OCI-LY3 (cell line): ENCODE data around the gene KCNN3.

ENCODE experiments used
- H2AFZ ChIP-seq: fragments of 200-600, 300-600 bp; shearing (Covaris generic); 2 replicates; pipeline ENCODE4 v1.6.0; 2014; ENCODE audit warnings: antibody characterized with exemption, low read depth, low read length
- H3K27ac ChIP-seq: fragments of 200-600, 300-600 bp; sonication (generic); 2 replicates; pipeline ENCODE4 v1.5.1; 2014; ENCODE audit warnings: mild to moderate bottlenecking, low read length, moderate library complexity, mixed read lengths
- H3K27me3 ChIP-seq: fragments of 200-600, 300-600 bp; sonication (generic); 2 replicates; pipeline ENCODE4 v1.6.1; 2014; ENCODE audit warnings: low read depth, low read length, mixed read lengths
- H3K36me3 ChIP-seq: fragments of 200-600, 300-600 bp; sonication (generic); replicated peaks from 2 replicates; pipeline ENCODE3; 2014; ENCODE audit warnings: low read depth, low read length, mixed read lengths
- H3K4me1 ChIP-seq: fragments of 300-600, 200-600 bp; sonication (generic); 2 replicates; pipeline ENCODE4 v1.6.1; 2014; ENCODE audit warnings: low read length, mixed read lengths
- H3K4me2 ChIP-seq: fragments of 200-600, 300-600 bp; sonication (generic); 2 replicates; pipeline ENCODE4 v1.6.1; 2014; ENCODE audit warnings: low read length, mixed read lengths
- H3K4me3 ChIP-seq: fragments of 300-600, 200-600 bp; sonication (generic); 2 replicates; pipeline ENCODE4 v1.5.1; 2014; ENCODE audit warnings: antibody characterized with exemption, mild to moderate bottlenecking, low read length, moderate library complexity
- H3K79me2 ChIP-seq: fragments of 300-600, 200-600 bp; shearing (Covaris generic); 2 replicates; pipeline ENCODE4 v1.6.1; 2014; ENCODE audit warnings: mild to moderate bottlenecking, low read length, mixed read lengths
- H3K9ac ChIP-seq: fragments of 300-600, 200-600 bp; shearing (Covaris generic); 2 replicates; pipeline ENCODE4 v1.6.0; 2014; ENCODE audit warnings: mild to moderate bottlenecking, low read length, moderate library complexity
- H3K9me3 ChIP-seq: fragments of 200-600, 300-600 bp; shearing (Covaris generic); 2 replicates; pipeline ENCODE4 v1.6.1; 2014; ENCODE audit warnings: low read length, mixed read lengths; ENCODE audit not compliant: insufficient read depth
- H4K20me1 ChIP-seq: fragments of 200-600, 300-600 bp; sonication (generic); 2 replicates; pipeline ENCODE4 v1.6.1; 2016; ENCODE audit warnings: low read length, mixed read lengths; ENCODE audit not compliant: insufficient read depth
- CTCF ChIP-seq: fragments of 200-600, 300-600 bp; sonication (generic); IDR thresholded peaks from 2 replicates; pipeline ENCODE4 v1.5.1; 2014; ENCODE audit warnings: antibody characterized with exemption, low read length, low read depth
- EZH2phosphoT487 ChIP-seq: fragments of 200-600 bp; shearing (Covaris generic); IDR thresholded peaks from 2 replicates; pipeline ENCODE4 v1.6.1; 2018; ENCODE audit warnings: antibody characterized with exemption, mixed run types, low read depth

Gene KCNN3

GRCh38 chr1:154833841-154834240 is 36.2 kb downstream of the KCNN3 start:
- Histone ChIP-seq H2AFZ (no peak overlapping the region), H3K9ac (no peak overlapping the region), H4K20me1 (no peaks in the 10 kb centered on the region), H3K79me2 (no peaks in the 10 kb centered on the region), H3K27ac (no peak overlapping the region), H3K36me3 (no peaks in the 10 kb centered on the region), H3K9me3 (no peaks in the 10 kb centered on the region), H3K4me3 (no peak overlapping the region), H3K4me2 (no peak overlapping the region), H3K4me1 (peaks cover 10% of the 10 kb centered on the region), H3K27me3 (peaks cover 18% of the 10 kb centered on the region)
- no peak for TF ChIP-seq EZH2phosphoT487
- no peak for TF ChIP-seq CTCF

GRCh38 chr1:154833209-154833608 is 36.9 kb downstream of the KCNN3 start:
- Histone ChIP-seq H3K4me1 (peaks cover 10% of the 10 kb centered on the region), H3K9ac (no peak overlapping the region), H3K36me3 (no peaks in the 10 kb centered on the region), H3K4me2 (no peak overlapping the region), H3K4me3 (no peak overlapping the region), H2AFZ (no peak overlapping the region), H3K79me2 (no peaks in the 10 kb centered on the region), H3K27me3 (peaks cover 18% of the 10 kb centered on the region), H4K20me1 (no peaks in the 10 kb centered on the region), H3K27ac (no peak overlapping the region), H3K9me3 (no peaks in the 10 kb centered on the region)
- no peak for TF ChIP-seq CTCF
- TF ChIP-seq EZH2phosphoT487 = no peak

- H2AFZ ChIP-seq = no peak overlapping the region
- H3K79me2 ChIP-seq = no peaks in the 10 kb centered on the region
- H3K9me3 ChIP-seq = no peaks in the 10 kb centered on the region
- no peak overlapping the region for H3K4me2 ChIP-seq
- H3K27ac ChIP-seq = no peak overlapping the region
- no peaks in the 10 kb centered on the region for H4K20me1 ChIP-seq
- peaks cover 2% of the 10 kb centered on the region for H3K4me1 ChIP-seq
- H3K9ac ChIP-seq = no peak overlapping the region
- peaks cover 18% of the 10 kb centered on the region for H3K27me3 ChIP-seq
- TF ChIP-seq CTCF = no peak
- TF ChIP-seq EZH2phosphoT487 = no peak
- no peak overlapping the region for H3K4me3 ChIP-seq
- no peaks in the 10 kb centered on the region for H3K36me3 ChIP-seq
Observed at GRCh38 chr1:154832384-154832783, 37.7 kb downstream of the KCNN3 start.

- H3K36me3 ChIP-seq = no peaks in the 10 kb centered on the region
Observed at GRCh38 chr1:154831462-154831861, 38.6 kb downstream of the KCNN3 start.

More at GRCh38 chr1:154831462-154831861, 38.6 kb downstream of the KCNN3 start:
- no peaks in the 10 kb centered on the region for H4K20me1 ChIP-seq
- H3K4me2 ChIP-seq = no peak overlapping the region
- no peak overlapping the region for H3K27ac ChIP-seq
- H3K4me3 ChIP-seq = no peak overlapping the region
- H2AFZ ChIP-seq = no peak overlapping the region
- H3K79me2 ChIP-seq = no peaks in the 10 kb centered on the region
- H3K27me3 ChIP-seq = peaks cover 13% of the 10 kb centered on the region
- no peak for TF ChIP-seq CTCF
- TF ChIP-seq EZH2phosphoT487 = no peak
- H3K4me1 ChIP-seq = no peaks in the 10 kb centered on the region
- no peaks in the 10 kb centered on the region for H3K9me3 ChIP-seq
- H3K9ac ChIP-seq = no peak overlapping the region
